GM19099 (cell line): ENCODE measurements around the gene TCHP.

ENCODE experiments used
- POLR2A ChIP-seq: IDR thresholded peaks from 3 replicates; pipeline ENCODE4 v1.6.1; 2011; ENCODE audit warnings: low read depth; ENCODE audit not compliant: insufficient read length; ENCODE audit errors: extremely low read depth

TCHP gene

DNA sequence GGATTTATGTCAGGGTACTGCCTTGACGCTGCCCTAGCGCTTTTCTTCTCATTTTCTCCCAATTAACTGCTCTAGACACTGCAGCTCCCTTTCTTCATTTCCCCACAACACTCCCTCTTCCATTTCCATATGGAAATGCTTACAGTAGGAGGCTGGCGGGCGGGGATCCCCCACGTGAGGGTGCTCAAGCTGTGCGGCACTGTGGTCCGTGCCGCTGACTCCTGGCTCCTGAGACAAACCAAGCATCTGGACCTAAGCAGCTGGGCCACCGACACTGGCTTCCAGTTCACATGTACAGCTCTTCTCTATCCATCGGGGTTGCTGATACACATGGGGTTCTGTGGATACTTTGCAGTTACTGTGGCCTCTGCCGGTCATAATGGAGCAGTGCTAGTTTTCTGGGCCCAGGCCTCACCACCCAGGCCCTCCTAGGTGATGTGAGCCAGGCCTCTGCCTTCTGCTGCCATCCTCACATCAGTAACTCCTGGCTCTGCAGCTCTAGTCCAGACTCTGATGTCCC lies 20.2 kb downstream of the TCHP start:
- no peak for TF ChIP-seq POLR2A

- TF ChIP-seq POLR2A, result no peak
Measured at GRCh38 chr12:109921982-109922381, 21.9 kb downstream of the TCHP start.

- TF ChIP-seq POLR2A, result no peak
Measured at GRCh38 chr12:109923038-109923437, 23.0 kb downstream of the TCHP start.

DNA sequence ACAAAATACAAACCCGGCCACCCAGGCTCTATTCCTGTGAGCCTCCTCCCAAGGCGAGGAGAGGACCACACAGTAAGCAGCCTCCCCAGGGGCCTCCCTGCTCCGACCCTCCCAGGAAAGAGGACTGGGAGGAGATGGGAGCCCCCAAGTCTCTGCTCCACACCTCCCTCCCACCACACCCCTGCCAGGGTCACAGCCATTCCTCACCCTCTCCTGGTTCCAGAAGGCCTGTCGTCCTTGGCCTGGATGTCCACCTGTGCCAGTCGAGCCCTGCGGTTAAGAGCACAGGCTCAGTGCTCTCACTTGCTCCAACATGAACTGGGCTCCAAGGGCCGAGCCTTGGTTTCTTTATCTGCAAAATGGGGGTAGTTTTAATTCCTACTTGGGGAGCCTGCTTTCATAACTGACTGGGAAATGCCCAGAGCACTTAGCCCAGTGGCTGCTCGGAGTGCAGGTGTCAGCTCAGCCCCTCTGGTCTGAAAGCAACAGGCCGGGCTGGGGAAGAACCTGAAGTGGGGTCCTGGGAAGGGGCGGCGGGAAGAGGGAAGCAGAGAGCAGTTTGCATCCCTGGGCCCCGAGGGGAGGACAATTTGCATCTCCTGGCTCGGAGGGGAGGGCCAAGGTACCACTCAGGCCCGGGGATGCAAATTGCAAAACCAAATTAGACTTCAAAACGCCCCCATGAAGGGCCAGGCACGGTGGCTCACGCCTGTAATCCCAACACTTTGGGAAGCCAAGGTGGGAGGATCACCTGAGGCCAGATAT lies 23.6 kb downstream of the TCHP start:
- no peak for TF ChIP-seq POLR2A

GRCh38 chr12:109925185-109925840 lies 25.2 kb downstream of the TCHP start:
- TF ChIP-seq POLR2A, result no peak

GRCh38 chr12:109926016-109926415 lies 25.9 kb downstream of the TCHP start:
- TF ChIP-seq POLR2A, result no peak

- no peak for TF ChIP-seq POLR2A
Measured at GRCh38 chr12:109926488-109927210, 26.6 kb downstream of the TCHP start.

- TF ChIP-seq POLR2A, result no peak
Measured at GRCh38 chr12:109927622-109928021, 27.5 kb downstream of the TCHP start.

DNA sequence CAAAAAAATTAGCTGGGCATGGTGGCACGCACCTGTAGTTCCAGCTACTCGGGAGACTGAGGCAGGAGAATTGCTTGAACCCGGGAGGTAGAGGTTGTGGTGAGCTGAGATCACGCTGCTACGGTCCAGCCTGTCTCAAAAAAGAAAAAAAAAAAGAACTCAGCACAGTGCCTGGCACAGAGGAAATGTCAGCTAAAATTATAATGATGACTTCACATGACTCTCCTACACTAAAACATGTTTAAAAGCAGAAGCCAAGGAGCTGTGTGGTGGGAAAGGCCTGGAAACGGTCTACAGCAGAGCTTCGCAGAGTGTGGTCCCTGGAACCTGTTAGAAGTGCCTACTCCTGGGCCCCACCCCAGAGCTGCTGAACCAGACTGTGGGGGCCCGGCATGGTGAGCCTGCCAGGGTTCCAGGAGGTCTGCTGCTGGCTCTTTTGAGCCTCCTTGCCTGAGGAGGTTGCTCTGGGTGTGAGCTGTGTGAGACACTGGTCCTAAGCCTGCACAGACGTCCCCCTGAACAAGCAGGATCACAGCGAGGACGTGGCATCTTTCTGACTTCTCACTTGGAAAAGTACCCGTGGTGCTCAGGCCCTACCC lies 28.1 kb downstream of the TCHP start:
- no peak for TF ChIP-seq POLR2A

- TF ChIP-seq POLR2A, result no peak
Measured at GRCh38 chr12:109930028-109930800, 30.1 kb downstream of the TCHP start.

DNA sequence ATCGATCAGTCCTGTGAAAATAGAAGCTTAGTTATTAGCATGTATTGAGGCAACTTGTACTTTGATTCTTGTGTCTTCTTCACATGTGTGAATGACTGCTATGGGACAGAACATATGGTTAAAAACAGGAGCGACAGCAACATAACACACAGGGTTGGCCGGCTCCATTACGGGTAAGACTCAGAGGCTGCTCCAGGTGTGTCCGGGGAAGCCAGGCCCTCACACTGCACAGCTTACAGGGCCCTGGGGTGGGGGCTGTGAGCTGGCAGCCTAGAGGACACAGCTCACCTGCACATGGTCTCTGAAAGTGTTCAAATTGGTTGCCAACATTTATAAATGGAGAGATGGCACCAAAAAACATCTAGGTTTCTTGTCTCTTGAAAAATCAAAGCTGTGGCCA lies 31.1 kb downstream of the TCHP start:
- no peak for TF ChIP-seq POLR2A

- TF ChIP-seq POLR2A, result no peak
Measured at GRCh38 chr12:109932878-109933503, 32.9 kb downstream of the TCHP start.

DNA sequence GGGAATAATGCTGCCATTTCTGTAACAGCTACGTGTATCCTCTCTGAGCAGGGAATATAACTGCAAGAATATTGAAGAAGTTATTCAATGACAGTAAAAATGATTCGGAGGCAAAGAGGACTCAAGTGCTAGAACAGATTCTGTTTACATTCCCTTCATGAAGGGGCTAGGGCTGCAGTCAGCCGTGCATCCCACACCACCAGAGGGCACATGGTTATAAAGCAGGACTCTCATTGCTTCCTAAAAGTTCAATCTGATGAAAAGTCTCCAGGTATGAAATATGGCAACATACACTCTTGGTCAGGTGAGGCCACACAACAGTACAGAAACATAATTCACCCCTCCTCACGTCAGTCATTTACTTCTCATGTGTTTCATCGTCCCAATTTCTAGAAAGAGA lies 34.0 kb downstream of the TCHP start:
- TF ChIP-seq POLR2A, result no peak

GRCh38 chr12:109937371-109937770 lies 37.3 kb downstream of the TCHP start:
- TF ChIP-seq POLR2A, result no peak
